Gastrocnemius medialis (tissue), 4 donors: Measurements from ENCODE around the gene PSME3IP1. TPM values are rescaled to one million over a fixed set of nuclear protein-coding genes. Genes with fewer than 3 reads are reported as not detected.
"Not testable (repeated sequence)": the region's sequence is repeated elsewhere in the genome, so short reads cannot be mapped to it uniquely, and the experiment has no call there.

Experiments
- ATAC-seq, 2 donors: fragments of 150-250 bp; one replicate each; pipeline ENCODE4 v1.9.1; 2016
- DNase-seq, 2 donors: peaks; one replicate each; pipeline ENCODE4 v3.0.0-alpha.2; 2019
- H3K27ac ChIP-seq, 4 donors: fragments of 200-600 bp; sonication (generic); 1 replicate in 1 of 4; 2 replicates in 3 of 4; pipeline ENCODE4 v1.5.1; 2016 to 2018; ENCODE audit warnings: mild to moderate bottlenecking in 2 of 4, moderate library complexity in 1 of 4
- H3K27me3 ChIP-seq, 3 donors: fragments of 200-600 bp; sonication (generic) in 2 of 3; 1 replicate in 1 of 3; 2 replicates in 2 of 3; pipeline versions ENCODE4 v1.5.1 to v1.6.0; 2016 to 2019; ENCODE audit warnings: mild to moderate bottlenecking in 1 of 3, moderate library complexity in 1 of 3
- H3K36me3 ChIP-seq, 2 donors: fragments of 200-600 bp; sonication (generic) in 1 of 2; one replicate each; pipeline ENCODE4 v1.5.1; 2017 to 2018
- H3K4me1 ChIP-seq, 2 donors: fragments of 200-600 bp; sonication (generic) in 1 of 2; one replicate each; pipeline ENCODE4 v1.5.1; 2016 to 2017; ENCODE audit warnings: mild to moderate bottlenecking in 2 of 2
- H3K4me3 ChIP-seq, 4 donors: fragments of 200-600 bp; sonication (generic) in 3 of 4; 1 replicate in 1 of 4; 2 replicates in 3 of 4; pipeline ENCODE4 v1.5.1; 2016 to 2019; ENCODE audit warnings: mild to moderate bottlenecking in 2 of 4
- H3K9me3 ChIP-seq, 3 donors: fragments of 200-600 bp; sonication (generic) in 2 of 3; 1 replicate in 1 of 3; 2 replicates in 2 of 3; pipeline ENCODE4 v1.5.1; 2016 to 2019
- POLR2A ChIP-seq, 2 donors: fragments of 450-650 bp; IDR thresholded peaks; one replicate each; pipeline ENCODE4 v1.6.1; 2017; ENCODE audit warnings: antibody characterized with exemption in 2 of 2, mild to moderate bottlenecking in 2 of 2, moderate library complexity in 2 of 2
- in situ Hi-C, 4 donors: fragments of 200-750 bp; cut with MboI; loops; one replicate each; pipeline versions ENCODE4 v1.15.0 to v1.8.0; 2017; ENCODE audit warnings: low sequenced_read_pairs in 4 of 4
- intact Hi-C: fragments of 100-400 bp; cut with DNase I; formaldehyde crosslinking; loops from one replicate; pipeline ENCODE4 v1.15.1; 2023; ENCODE audit warnings: low total_unique reads
- total RNA-seq, 4 donors: library from RNA; depleted of rRNA; stranded (reverse); fragments of >200 nt; gene quantifications; one replicate each; pipeline versions ENCODE4 v1.1.0 to v1.2.3, GENCODE V29; 2016
- TF ChIP-seq, protein P1 (sequence below), 5 experiments: fragments of 450-650 bp in 3 of 5; fragments of 200-600 bp in 2 of 5; sonication (generic) in 2 of 5; IDR thresholded peaks in 4 of 5; conservative IDR thresholded peaks in 1 of 5; 1 replicate in 4 of 5; 2 replicates in 1 of 5; pipeline ENCODE4 v1.5.1; 2016 to 2019; ENCODE audit warnings: antibody characterized with exemption in 5 of 5, mild to moderate bottlenecking in 3 of 5, moderate library complexity in 3 of 5

Gene PSME3IP1
- total RNA-seq, 4 donors from 2014 or later, result 43.8 to 57.6 (median 53.4) TPM

DNA sequence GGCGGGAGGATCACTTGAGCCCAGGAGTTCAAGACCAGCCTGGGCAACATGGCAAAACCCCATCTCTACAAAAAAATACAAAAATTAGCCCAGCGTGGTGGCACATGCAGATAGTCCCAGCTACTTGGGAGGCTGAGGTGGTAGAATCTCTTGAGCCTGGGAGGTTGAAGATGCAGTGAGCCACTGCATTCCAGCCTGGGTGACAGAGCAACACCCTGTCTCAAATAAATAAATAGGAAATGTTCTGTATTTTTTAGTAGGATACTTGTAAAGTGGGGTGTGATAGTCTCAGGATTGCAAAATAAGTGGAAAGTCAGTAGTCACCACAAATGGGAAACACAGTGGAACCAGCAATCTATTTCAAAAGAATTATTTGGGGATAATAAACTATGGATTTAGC lies 4.3 kb upstream of the PSME3IP1 start:
- in situ Hi-C loops, result no loop called here
- Histone ChIP-seq H3K9me3 (no peaks in the 10 kb centered on the region), H3K27me3 (no peaks in the 10 kb centered on the region), H3K4me1 (peaks cover 25 to 34% of the 10 kb centered on the region in 2 donors), H3K36me3 (no peaks in the 10 kb centered on the region), H3K27ac (no peak overlapping the region), H3K4me3 (no peak overlapping the region)
- TF ChIP-seq, protein P1, sequence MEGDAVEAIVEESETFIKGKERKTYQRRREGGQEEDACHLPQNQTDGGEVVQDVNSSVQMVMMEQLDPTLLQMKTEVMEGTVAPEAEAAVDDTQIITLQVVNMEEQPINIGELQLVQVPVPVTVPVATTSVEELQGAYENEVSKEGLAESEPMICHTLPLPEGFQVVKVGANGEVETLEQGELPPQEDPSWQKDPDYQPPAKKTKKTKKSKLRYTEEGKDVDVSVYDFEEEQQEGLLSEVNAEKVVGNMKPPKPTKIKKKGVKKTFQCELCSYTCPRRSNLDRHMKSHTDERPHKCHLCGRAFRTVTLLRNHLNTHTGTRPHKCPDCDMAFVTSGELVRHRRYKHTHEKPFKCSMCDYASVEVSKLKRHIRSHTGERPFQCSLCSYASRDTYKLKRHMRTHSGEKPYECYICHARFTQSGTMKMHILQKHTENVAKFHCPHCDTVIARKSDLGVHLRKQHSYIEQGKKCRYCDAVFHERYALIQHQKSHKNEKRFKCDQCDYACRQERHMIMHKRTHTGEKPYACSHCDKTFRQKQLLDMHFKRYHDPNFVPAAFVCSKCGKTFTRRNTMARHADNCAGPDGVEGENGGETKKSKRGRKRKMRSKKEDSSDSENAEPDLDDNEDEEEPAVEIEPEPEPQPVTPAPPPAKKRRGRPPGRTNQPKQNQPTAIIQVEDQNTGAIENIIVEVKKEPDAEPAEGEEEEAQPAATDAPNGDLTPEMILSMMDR (IDR thresholded peaks at IDR 0.05 in 4 of 5, conservative IDR thresholded peaks at IDR 0.05 in 1 of 5), result no peak
- TF ChIP-seq POLR2A (IDR thresholded peaks at IDR 0.05), result no peak
- DNase-seq (no peak), ATAC-seq (no peak)
- intact Hi-C loops, result no loop called here

DNA sequence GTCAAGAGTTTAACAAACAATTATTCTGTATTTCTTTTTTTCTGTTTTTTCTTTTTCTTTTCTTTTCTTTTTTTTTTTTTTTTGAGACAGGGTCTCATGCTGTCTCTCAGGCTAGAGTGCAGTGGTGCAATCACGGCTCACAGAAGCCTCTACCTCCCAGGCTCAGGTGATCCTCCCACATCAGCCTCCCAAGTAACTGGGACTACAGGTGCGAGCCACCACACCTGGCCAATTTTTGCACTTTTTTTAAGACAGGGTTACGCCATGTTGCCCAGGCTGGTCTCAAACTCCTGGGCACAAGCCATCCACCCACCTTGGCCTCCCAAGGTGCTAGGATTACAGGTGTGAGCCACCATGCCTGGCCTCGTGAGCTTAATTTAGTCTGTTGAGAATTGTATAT lies 3.7 kb upstream of the PSME3IP1 start:
- H3K9me3 ChIP-seq, H3K36me3 ChIP-seq, in situ Hi-C loops, ATAC-seq, DNase-seq, H3K27ac ChIP-seq, H3K27me3 ChIP-seq, H3K4me3 ChIP-seq: not testable (repeated sequence)
- peaks cover 30 to 39% of the 10 kb centered on the region in 2 donors for H3K4me1 ChIP-seq
- intact Hi-C loops, result loop anchor here (10.0 kb wide), 1 partner anchor 545 kb away; the partner anchor contains the start of gene KATNB1

DNA sequence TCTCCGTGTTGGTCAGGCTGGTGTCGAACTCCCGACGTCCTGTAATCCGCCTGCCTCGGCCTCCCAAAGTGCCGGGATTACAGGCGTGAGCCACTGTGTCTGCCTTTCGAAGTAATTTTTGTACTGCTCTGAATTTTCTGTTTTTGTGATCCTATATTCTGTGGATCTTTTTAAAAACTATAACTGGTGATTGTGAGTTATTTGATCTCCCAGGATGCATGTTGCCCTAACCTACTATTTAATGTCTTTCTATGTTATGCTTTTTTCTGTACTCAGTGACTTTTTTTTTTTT lies 2.8 kb upstream of the PSME3IP1 start:
- H3K4me3 ChIP-seq, result no peak overlapping the region
- H3K27ac ChIP-seq, result no peak overlapping the region
- no peaks in the 10 kb centered on the region for H3K27me3 ChIP-seq
- TF ChIP-seq, protein P1 (IDR thresholded peaks at IDR 0.05 in 4 of 5, conservative IDR thresholded peaks at IDR 0.05 in 1 of 5), result no peak
- no peak for TF ChIP-seq POLR2A (IDR thresholded peaks at IDR 0.05)
- no peaks in the 10 kb centered on the region for H3K36me3 ChIP-seq
- no peak for DNase-seq
- ATAC-seq, result no peak
- H3K4me1 ChIP-seq, result peaks cover 37 to 44% of the 10 kb centered on the region in 2 donors
- H3K9me3 ChIP-seq, result no peaks in the 10 kb centered on the region
- intact Hi-C loops, result loop anchor here (10.0 kb wide), 1 partner anchor 546 kb away; the partner anchor contains the start of gene KATNB1
- in situ Hi-C loops, result no loop called here

DNA sequence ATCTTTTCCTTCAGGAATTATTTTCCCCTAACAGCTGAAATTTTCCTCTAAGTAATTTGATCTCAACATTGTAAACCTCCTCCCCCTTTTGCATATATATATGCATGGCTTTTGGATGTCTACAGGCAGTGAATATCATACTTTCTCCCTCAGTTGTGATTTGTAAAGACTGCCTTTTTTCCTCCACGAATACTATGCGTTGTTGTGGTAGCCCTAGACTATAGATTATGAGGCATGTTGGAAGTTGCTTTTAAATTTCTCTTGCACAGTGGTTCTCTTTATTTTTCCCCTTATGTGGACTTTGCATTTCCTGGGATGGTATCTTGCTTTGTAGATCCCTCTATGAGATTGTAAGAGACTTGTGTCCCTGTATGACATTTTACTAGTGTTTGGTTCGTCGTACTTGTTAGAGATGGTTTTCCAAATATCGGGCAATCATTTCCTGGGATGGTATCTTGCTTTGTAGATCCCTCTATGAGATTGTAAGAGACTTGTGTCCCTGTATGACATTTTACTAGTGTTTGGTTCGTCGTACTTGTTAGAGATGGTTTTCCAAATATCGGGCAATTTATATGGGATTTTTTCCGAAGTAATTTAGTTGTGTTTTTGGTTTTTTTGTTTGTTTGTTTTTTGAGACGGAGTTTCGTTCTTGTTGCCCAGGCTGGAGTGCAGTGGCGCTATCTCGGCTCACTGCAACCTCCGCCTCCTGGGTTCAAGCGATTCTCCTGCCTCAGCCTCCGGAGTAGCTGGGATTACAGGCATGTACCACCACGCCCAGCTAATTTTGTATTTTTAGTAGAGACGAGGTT lies 2.3 kb upstream of the PSME3IP1 start:
- DNase-seq, H3K36me3 ChIP-seq, ATAC-seq, H3K27me3 ChIP-seq, in situ Hi-C loops, H3K9me3 ChIP-seq: not testable (repeated sequence)
- Histone ChIP-seq H3K27ac (peak overlapping the region in 3 of 4 donors; percentile 92 to 95 (median 94)), H3K4me1 (peaks cover 39 to 46% of the 10 kb centered on the region in 2 donors), H3K4me3 (peak overlapping the region in 3 of 4 donors; percentile 81 to 94 (median 94))
- intact Hi-C loops, result loop anchor here (2.0 to 10.0 kb wide), 3 partner anchors 95 to 547 kb away; partner anchors contain the start of genes CIAPIN1, COQ9, CPNE2 and KATNB1

DNA sequence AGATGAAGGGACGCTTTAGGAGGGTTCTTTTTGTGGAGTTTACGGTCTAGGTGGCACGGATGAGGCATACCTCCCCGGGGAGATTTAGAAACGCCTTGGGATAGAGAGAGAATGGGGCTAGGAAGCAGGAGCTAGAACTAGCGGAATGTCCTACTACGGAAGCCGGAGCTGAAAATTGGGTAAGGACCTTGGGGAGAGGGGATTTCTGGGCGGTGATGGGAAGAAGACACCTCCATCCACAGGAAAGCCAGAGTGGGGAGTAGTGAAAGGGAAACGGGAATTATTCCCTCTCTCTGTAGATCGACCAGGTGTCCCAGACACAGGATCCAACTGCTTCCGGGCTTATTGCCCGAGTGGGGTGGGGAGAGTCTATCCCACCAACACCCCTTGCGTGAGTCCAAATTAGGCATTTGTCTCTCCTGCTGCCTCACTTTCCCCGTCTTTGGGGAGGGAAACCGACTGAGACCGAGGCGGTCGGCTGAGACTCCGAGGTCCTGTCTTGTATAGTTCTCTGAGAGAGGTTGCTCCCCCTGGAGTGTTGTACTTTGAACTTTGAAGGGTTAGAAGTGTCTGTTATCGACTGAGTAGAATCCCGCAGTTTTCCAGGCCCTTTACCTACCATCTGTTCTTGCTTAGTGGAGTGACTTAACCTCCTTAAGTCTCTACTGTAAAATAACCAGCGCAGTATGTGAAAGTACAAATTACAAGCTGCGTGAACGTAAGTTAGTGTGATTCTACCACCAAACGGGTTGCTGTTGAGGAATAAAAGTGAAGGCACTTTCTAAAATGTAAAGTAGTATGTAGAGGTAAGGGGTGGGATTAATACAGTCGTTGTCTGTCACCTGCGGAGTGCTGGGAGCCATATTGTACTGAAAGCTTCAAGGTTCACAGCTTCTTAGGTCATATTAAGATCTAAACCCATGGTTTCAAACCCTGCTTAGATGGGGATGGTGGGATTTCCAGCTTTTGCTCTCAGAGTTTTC lies 1.3 kb upstream of the PSME3IP1 start:
- peak in 1 of 2 donors; percentile 14 for DNase-seq
- in situ Hi-C loops (no loop called here), intact Hi-C loops (loop anchor here (1.0 to 10.0 kb wide), 5 partner anchors 58 to 548 kb away; partner anchors contain the start of genes ARL2BP, CIAPIN1, COQ9 and CPNE2)
- H3K4me1 ChIP-seq, result peaks cover 39 to 46% of the 10 kb centered on the region in 2 donors
- ATAC-seq, result peak in 1 of 2 donors; percentile 3
- no peaks in the 10 kb centered on the region for H3K9me3 ChIP-seq
- no peaks in the 10 kb centered on the region for H3K36me3 ChIP-seq
- H3K27me3 ChIP-seq, result no peaks in the 10 kb centered on the region
- H3K4me3 ChIP-seq, result peak overlapping the region; percentile 81 to 94 (median 92)
- no peak for TF ChIP-seq POLR2A (IDR thresholded peaks at IDR 0.05)
- TF ChIP-seq, protein P1 (IDR thresholded peaks at IDR 0.05 in 4 of 5, conservative IDR thresholded peaks at IDR 0.05 in 1 of 5), result no peak
- H3K27ac ChIP-seq, result peak overlapping the region; percentile 92 to 97 (median 94)
